DMS79 treated with DMSO at 0.1 percent for 48 hours (cell line): Measurements from ENCODE around the gene ATXN1L.
"Not testable (repeated sequence)": the region's sequence is repeated elsewhere in the genome, so short reads cannot be mapped to it uniquely, and the experiment has no call there.

Source experiments
- DNase-seq: peaks from one replicate; lab custom pipeline; 2025; lab: John Stamatoyannopoulos, UW

ATXN1L gene

GRCh38 chr16:71852158-71852557, 6.4 kb downstream of the ATXN1L start:
- DNase-seq, result no peak

- no peak for DNase-seq
Observed at GRCh38 chr16:71852561-71852960, 6.8 kb downstream of the ATXN1L start.

- DNase-seq, result no peak
Observed at GRCh38 chr16:71853413-71853812, 7.6 kb downstream of the ATXN1L start.

GRCh38 chr16:71854369-71854948, 8.7 kb downstream of the ATXN1L start:
- DNase-seq, result no peak

GRCh38 chr16:71855937-71856662, 10.3 kb downstream of the ATXN1L start:
- no peak for DNase-seq

- no peak for DNase-seq
Observed at GRCh38 chr16:71859762-71860521, 14.2 kb downstream of the ATXN1L start.

GRCh38 chr16:71863995-71864394, 18.2 kb downstream of the ATXN1L start:
- DNase-seq, result no peak

GRCh38 chr16:71865173-71865863, 19.5 kb downstream of the ATXN1L start:
- no peak for DNase-seq

GRCh38 chr16:71867175-71867574, 21.4 kb downstream of the ATXN1L start:
- DNase-seq, result not testable (repeated sequence)

GRCh38 chr16:71867939-71868338, 22.2 kb downstream of the ATXN1L start:
- DNase-seq, result peak; percentile 21

GRCh38 chr16:71869089-71869488, 23.3 kb downstream of the ATXN1L start:
- no peak for DNase-seq

GRCh38 chr16:71870818-71871217, 25.0 kb downstream of the ATXN1L start:
- DNase-seq, result no peak

- DNase-seq, result no peak
Observed at GRCh38 chr16:71873199-71873598, 27.4 kb downstream of the ATXN1L start.

- no peak for DNase-seq
Observed at GRCh38 chr16:71878911-71879310, 33.1 kb downstream of the ATXN1L start.

- no peak for DNase-seq
Observed at GRCh38 chr16:71880176-71880575, 34.4 kb downstream of the ATXN1L start.

- DNase-seq, result peak; percentile 52
Observed at GRCh38 chr16:71882505-71883167, 36.9 kb downstream of the ATXN1L start.

- no peak for DNase-seq
Observed at GRCh38 chr16:71883168-71883848, 37.5 kb downstream of the ATXN1L start.

GRCh38 chr16:71883849-71884638, 38.3 kb downstream of the ATXN1L start, which contains the start of gene ZNF821:
ZNF821 (minus strand) TSS chr16:71884182; CDS start chr16:71879946, 4,236 bp downstream.
- peak; percentile 30 for DNase-seq

- no peak for DNase-seq
Observed at GRCh38 chr16:71885261-71885650, 39.5 kb downstream of the ATXN1L start.

- DNase-seq, result no peak
Observed at GRCh38 chr16:71889147-71889546, 43.4 kb downstream of the ATXN1L start.

GRCh38 chr16:71893888-71894228, 48.1 kb downstream of the ATXN1L start:
- DNase-seq, result no peak
